ENCODE data around the gene DRC7. TPM values are rescaled to one million over a fixed set of nuclear protein-coding genes. Genes with fewer than 3 reads are reported as not detected.
"Not testable (repeated sequence)": the region's sequence is repeated elsewhere in the genome, so short reads cannot be mapped to it uniquely, and the experiment has no call there.

Gene DRC7
- total RNA-seq, 2 experiments from 2014 or later: not detected

- no peaks in the 10 kb centered on the region for H3K4me1 Mint-ChIP-seq
- no peak overlapping the region for H3K27ac Mint-ChIP-seq
- no peaks in the 10 kb centered on the region for H3K27me3 Mint-ChIP-seq
- H3K4me3 Mint-ChIP-seq: no peak overlapping the region
- H3K9me3 Mint-ChIP-seq: no peaks in the 10 kb centered on the region
- H3K36me3 Mint-ChIP-seq: no peaks in the 10 kb centered on the region
- no peak for DNase-seq
Measured at GRCh38 chr16:57725151-57725550, 30.5 kb downstream of the DRC7 start.

GRCh38 chr16:57725554-57725953 is 30.9 kb downstream of the DRC7 start:
- no peak overlapping the region for H3K4me3 Mint-ChIP-seq
- DNase-seq: no peak
- H3K27ac Mint-ChIP-seq: no peak overlapping the region
- peaks cover 1% of the 10 kb centered on the region for H3K9me3 Mint-ChIP-seq
- no peaks in the 10 kb centered on the region for H3K4me1 Mint-ChIP-seq
- no peaks in the 10 kb centered on the region for H3K27me3 Mint-ChIP-seq
- no peaks in the 10 kb centered on the region for H3K36me3 Mint-ChIP-seq

GRCh38 chr16:57725976-57726375 is 31.4 kb downstream of the DRC7 start:
- Mint-ChIP-seq H3K36me3 (no peaks in the 10 kb centered on the region), H3K9me3 (peaks cover 1% of the 10 kb centered on the region), H3K27me3 (no peaks in the 10 kb centered on the region), H3K4me3 (no peak overlapping the region), H3K4me1 (no peaks in the 10 kb centered on the region), H3K27ac (no peak overlapping the region)
- DNase-seq: no peak

GRCh38 chr16:57726433-57726947 is 31.9 kb downstream of the DRC7 start:
- Mint-ChIP-seq H3K9me3 (peaks cover 1% of the 10 kb centered on the region), H3K4me3 (no peak overlapping the region), H3K27ac (no peak overlapping the region), H3K36me3 (no peaks in the 10 kb centered on the region), H3K4me1 (no peaks in the 10 kb centered on the region), H3K27me3 (no peaks in the 10 kb centered on the region)
- no peak for DNase-seq

- Mint-ChIP-seq H3K36me3 (peaks cover 2% of the 10 kb centered on the region), H3K4me1 (no peaks in the 10 kb centered on the region), H3K27ac (no peak overlapping the region), H3K27me3 (no peaks in the 10 kb centered on the region), H3K9me3 (peaks cover 4% of the 10 kb centered on the region), H3K4me3 (no peak overlapping the region)
- DNase-seq: no peak
Measured at GRCh38 chr16:57727610-57728009, 33.0 kb downstream of the DRC7 start.

- peaks cover 11% of the 10 kb centered on the region for H3K9me3 Mint-ChIP-seq
- H3K27ac Mint-ChIP-seq: no peak overlapping the region
- peaks cover 8% of the 10 kb centered on the region for H3K36me3 Mint-ChIP-seq
- no peak for DNase-seq
- peaks cover 2% of the 10 kb centered on the region for H3K4me1 Mint-ChIP-seq
- no peak overlapping the region for H3K4me3 Mint-ChIP-seq
- no peaks in the 10 kb centered on the region for H3K27me3 Mint-ChIP-seq
Measured at GRCh38 chr16:57728336-57729181, 34.0 kb downstream of the DRC7 start.

GRCh38 chr16:57729182-57729484 is 34.5 kb downstream of the DRC7 start:
- no peaks in the 10 kb centered on the region for H3K27me3 Mint-ChIP-seq
- peaks cover 13% of the 10 kb centered on the region for H3K36me3 Mint-ChIP-seq
- no peak for DNase-seq
- H3K27ac Mint-ChIP-seq: no peak overlapping the region
- peaks cover 2% of the 10 kb centered on the region for H3K4me1 Mint-ChIP-seq
- H3K9me3 Mint-ChIP-seq: peaks cover 11% of the 10 kb centered on the region
- H3K4me3 Mint-ChIP-seq: no peak overlapping the region

- H3K4me3 Mint-ChIP-seq, H3K4me1 Mint-ChIP-seq, H3K27me3 Mint-ChIP-seq, DNase-seq, H3K27ac Mint-ChIP-seq: not testable (repeated sequence)
- H3K36me3 Mint-ChIP-seq: peaks cover 13% of the 10 kb centered on the region
- peaks cover 11% of the 10 kb centered on the region for H3K9me3 Mint-ChIP-seq
Measured at GRCh38 chr16:57729852-57730251, 35.2 kb downstream of the DRC7 start.

- Mint-ChIP-seq H3K4me1 (peaks cover 3% of the 10 kb centered on the region), H3K27ac (no peak overlapping the region), H3K9me3 (peaks cover 11% of the 10 kb centered on the region), H3K4me3 (no peak overlapping the region), H3K27me3 (no peaks in the 10 kb centered on the region), H3K36me3 (peaks cover 13% of the 10 kb centered on the region)
- DNase-seq: no peak
Measured at GRCh38 chr16:57730771-57731730, 36.4 kb downstream of the DRC7 start.

- no peak for DNase-seq
- Mint-ChIP-seq H3K27ac (no peak overlapping the region), H3K9me3 (peaks cover 11% of the 10 kb centered on the region), H3K27me3 (no peaks in the 10 kb centered on the region), H3K36me3 (peaks cover 13% of the 10 kb centered on the region), H3K4me3 (no peak overlapping the region), H3K4me1 (peaks cover 8% of the 10 kb centered on the region)
Measured at GRCh38 chr16:57732037-57732436, 37.4 kb downstream of the DRC7 start.

GRCh38 chr16:57732714-57733113 is 38.1 kb downstream of the DRC7 start:
- Mint-ChIP-seq H3K27me3 (no peaks in the 10 kb centered on the region), H3K27ac (no peak overlapping the region), H3K4me3 (no peak overlapping the region), H3K36me3 (peaks cover 13% of the 10 kb centered on the region), H3K9me3 (peaks cover 11% of the 10 kb centered on the region), H3K4me1 (peaks cover 15% of the 10 kb centered on the region)
- DNase-seq: no peak

- Mint-ChIP-seq H3K4me1 (peaks cover 17% of the 10 kb centered on the region), H3K36me3 (peaks cover 13% of the 10 kb centered on the region), H3K9me3 (peaks cover 11% of the 10 kb centered on the region), H3K27ac (peak overlapping the region; percentile 95), H3K4me3 (peak overlapping the region; percentile 98), H3K27me3 (no peaks in the 10 kb centered on the region)
- DNase-seq: no peak
Measured at GRCh38 chr16:57734308-57734924, 39.8 kb downstream of the DRC7 start.

GRCh38 chr16:57734925-57735754 is 40.5 kb downstream of the DRC7 start:
- peaks cover 11% of the 10 kb centered on the region for H3K9me3 Mint-ChIP-seq
- no peaks in the 10 kb centered on the region for H3K27me3 Mint-ChIP-seq
- H3K36me3 Mint-ChIP-seq: peaks cover 13% of the 10 kb centered on the region
- H3K4me3 Mint-ChIP-seq: peak overlapping the region; percentile 98
- peaks cover 17% of the 10 kb centered on the region for H3K4me1 Mint-ChIP-seq
- H3K27ac Mint-ChIP-seq: peak overlapping the region; percentile 95
- peak; percentile 99 for DNase-seq

- no peak for DNase-seq
- H3K27me3 Mint-ChIP-seq: no peaks in the 10 kb centered on the region
- peaks cover 13% of the 10 kb centered on the region for H3K36me3 Mint-ChIP-seq
- H3K9me3 Mint-ChIP-seq: peaks cover 9% of the 10 kb centered on the region
- H3K27ac Mint-ChIP-seq: peak within 1 kb of the TSS; percentile 95
- peak within 1 kb of the TSS; percentile 98 for H3K4me3 Mint-ChIP-seq
- H3K4me1 Mint-ChIP-seq: peaks cover 17% of the 10 kb centered on the region
Measured at GRCh38 chr16:57735755-57736418, 41.3 kb downstream of the DRC7 start, which contains the start of gene KATNB1. Gene KATNB1, plus strand, starts transcription at chr16:57735770. Its CDS starts 1,474 bp downstream, at chr16:57737244.

Measured in activated naive CD8-positive, alpha-beta T cell treated with anti-CD3 and anti-CD28 coated beads for 36 hours (primary cell).